ENCODE data around the gene PRMT7. TPM values are rescaled to one million over a fixed set of nuclear protein-coding genes. Genes with fewer than 3 reads are reported as not detected.

Gene PRMT7
- total RNA-seq, 1 donor from 2014 or later = 36.7 TPM

GRCh38 chr16:68264128-68265077, 46.4 kb upstream of the PRMT7 start, which contains the start of gene SLC7A6:
Gene SLC7A6 (plus strand): TSS chr16:68264526. CDS start chr16:68274727, 10,201 bp downstream.
- peak within 1 kb of the TSS; percentile 93 for H3K27ac ChIP-seq (ENCODE audit: low read depth, low read length)
- H3K9ac ChIP-seq (ENCODE audit: low read length) = peak within 1 kb of the TSS; percentile 99
- H3K79me2 ChIP-seq (ENCODE audit: insufficient read depth, low read length) = peaks cover 55% of the 10 kb centered on the region
- peaks cover 34% of the 10 kb centered on the region for H4K20me1 ChIP-seq (ENCODE audit: insufficient read depth, low read length)
- H3K36me3 Mint-ChIP-seq (ENCODE audit: low read depth, unreplicated experiment) = peaks cover 7% of the 10 kb centered on the region
- H3K27ac Mint-ChIP-seq (ENCODE audit: unreplicated experiment) = peak within 1 kb of the TSS; percentile 99
- no peaks in the 10 kb centered on the region for H3K9me3 Mint-ChIP-seq (ENCODE audit: unreplicated experiment)
- H3K4me3 Mint-ChIP-seq (ENCODE audit: unreplicated experiment) = peak within 1 kb of the TSS; percentile 98
- peak within 1 kb of the TSS; percentile 94 for H2AFZ ChIP-seq (ENCODE audit: low read depth, low read length)
- H3K27me3 Mint-ChIP-seq (ENCODE audit: low read depth, unreplicated experiment) = no peaks in the 10 kb centered on the region
- TF ChIP-seq, protein P1, sequence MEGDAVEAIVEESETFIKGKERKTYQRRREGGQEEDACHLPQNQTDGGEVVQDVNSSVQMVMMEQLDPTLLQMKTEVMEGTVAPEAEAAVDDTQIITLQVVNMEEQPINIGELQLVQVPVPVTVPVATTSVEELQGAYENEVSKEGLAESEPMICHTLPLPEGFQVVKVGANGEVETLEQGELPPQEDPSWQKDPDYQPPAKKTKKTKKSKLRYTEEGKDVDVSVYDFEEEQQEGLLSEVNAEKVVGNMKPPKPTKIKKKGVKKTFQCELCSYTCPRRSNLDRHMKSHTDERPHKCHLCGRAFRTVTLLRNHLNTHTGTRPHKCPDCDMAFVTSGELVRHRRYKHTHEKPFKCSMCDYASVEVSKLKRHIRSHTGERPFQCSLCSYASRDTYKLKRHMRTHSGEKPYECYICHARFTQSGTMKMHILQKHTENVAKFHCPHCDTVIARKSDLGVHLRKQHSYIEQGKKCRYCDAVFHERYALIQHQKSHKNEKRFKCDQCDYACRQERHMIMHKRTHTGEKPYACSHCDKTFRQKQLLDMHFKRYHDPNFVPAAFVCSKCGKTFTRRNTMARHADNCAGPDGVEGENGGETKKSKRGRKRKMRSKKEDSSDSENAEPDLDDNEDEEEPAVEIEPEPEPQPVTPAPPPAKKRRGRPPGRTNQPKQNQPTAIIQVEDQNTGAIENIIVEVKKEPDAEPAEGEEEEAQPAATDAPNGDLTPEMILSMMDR (IDR thresholded peaks at IDR 0.05; ENCODE audit: insufficient read depth, low read depth, low read length) = peak; percentile 46
- TF ChIP-seq EZH2 (IDR thresholded peaks at IDR 0.05; ENCODE audit: insufficient read depth, low read length) = no peak
- DNase-seq (ENCODE audit: low read depth) = peak; percentile 44
- peak within 1 kb of the TSS; percentile 94 for H3K4me2 ChIP-seq (ENCODE audit: low read length)
- H3K27me3 ChIP-seq (ENCODE audit: insufficient read depth, low read length) = no peaks in the 10 kb centered on the region
- peak within 1 kb of the TSS; percentile 84 for H3K4me3 ChIP-seq (ENCODE audit: insufficient read depth, low read depth, low read length)
- peaks cover 18% of the 10 kb centered on the region for H3K4me1 Mint-ChIP-seq (ENCODE audit: low read depth, unreplicated experiment)
- H3K4me1 ChIP-seq (ENCODE audit: insufficient read depth, low read length) = peaks cover 8% of the 10 kb centered on the region
- H3K9me3 ChIP-seq (ENCODE audit: insufficient read depth, low read depth, low read length) = no peaks in the 10 kb centered on the region
- FAIRE-seq = no peak
- peaks cover 3% of the 10 kb centered on the region for H3K36me3 ChIP-seq (ENCODE audit: insufficient read depth, low read length)

GRCh38 chr16:68265078-68265920, 45.5 kb upstream of the PRMT7 start:
- DNase-seq (ENCODE audit: low read depth) (peak; percentile 65), FAIRE-seq (peak; percentile 13)
- Histone ChIP-seq H3K4me3 (ENCODE audit: insufficient read depth, low read depth, low read length) (peak overlapping the region; percentile 84), H3K4me1 (ENCODE audit: insufficient read depth, low read length) (peaks cover 8% of the 10 kb centered on the region), H3K4me2 (ENCODE audit: low read length) (peak overlapping the region; percentile 94), H4K20me1 (ENCODE audit: insufficient read depth, low read length) (peaks cover 43% of the 10 kb centered on the region), H3K27ac (ENCODE audit: low read depth, low read length) (peak overlapping the region; percentile 93), H3K9me3 (ENCODE audit: insufficient read depth, low read depth, low read length) (no peaks in the 10 kb centered on the region), H3K27me3 (ENCODE audit: insufficient read depth, low read length) (no peaks in the 10 kb centered on the region), H2AFZ (ENCODE audit: low read depth, low read length) (peak overlapping the region; percentile 94), H3K36me3 (ENCODE audit: insufficient read depth, low read length) (no peaks in the 10 kb centered on the region), H3K79me2 (ENCODE audit: insufficient read depth, low read length) (peaks cover 64% of the 10 kb centered on the region), H3K9ac (ENCODE audit: low read length) (peak overlapping the region; percentile 99)
- Mint-ChIP-seq H3K27me3 (ENCODE audit: low read depth, unreplicated experiment) (no peaks in the 10 kb centered on the region), H3K4me3 (ENCODE audit: unreplicated experiment) (peak overlapping the region; percentile 98), H3K9me3 (ENCODE audit: unreplicated experiment) (no peaks in the 10 kb centered on the region), H3K36me3 (ENCODE audit: low read depth, unreplicated experiment) (peaks cover 3% of the 10 kb centered on the region), H3K27ac (ENCODE audit: unreplicated experiment) (peak overlapping the region; percentile 95), H3K4me1 (ENCODE audit: low read depth, unreplicated experiment) (peaks cover 18% of the 10 kb centered on the region)
- TF ChIP-seq, protein P1 (IDR thresholded peaks at IDR 0.05; ENCODE audit: insufficient read depth, low read depth, low read length) = no peak
- no peak for TF ChIP-seq EZH2 (IDR thresholded peaks at IDR 0.05; ENCODE audit: insufficient read depth, low read length)

All from astrocyte (in vitro differentiated cells and primary cell).